NCI-H510A (cell line): ENCODE measurements around the gene OAF.

Source experiments
- DNase-seq: peaks from one replicate; lab custom pipeline; 2025; lab: John Stamatoyannopoulos, UW

Gene OAF

DNA sequence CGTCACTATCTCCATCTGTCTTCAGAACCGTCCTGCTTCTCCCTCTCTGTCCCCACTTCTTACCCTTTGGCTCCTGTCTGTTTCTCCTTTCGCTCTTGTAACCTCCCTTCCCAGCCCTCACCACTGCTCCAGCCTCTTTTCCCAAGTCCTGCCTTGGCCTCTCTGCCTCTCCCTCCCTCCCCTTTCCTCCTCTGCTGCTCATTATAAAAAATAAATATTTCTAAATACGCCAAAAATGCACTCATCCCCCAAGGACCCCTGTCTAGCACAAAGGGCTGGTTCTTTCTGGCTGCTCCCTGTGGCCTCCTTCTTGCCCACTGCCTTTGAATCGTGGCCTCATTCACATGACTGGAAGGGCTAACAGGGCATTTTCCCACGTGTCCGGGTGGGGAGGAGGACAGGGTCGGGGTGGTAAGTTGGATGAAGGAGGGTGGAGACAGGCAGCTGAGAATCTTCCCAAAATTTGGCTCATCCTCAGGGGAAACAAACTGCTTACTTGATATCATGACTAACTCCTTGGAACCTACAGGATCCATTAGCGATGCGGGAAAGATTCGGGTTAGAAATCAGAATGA, 26.4 kb upstream of the OAF start:
- DNase-seq: no peak

DNA sequence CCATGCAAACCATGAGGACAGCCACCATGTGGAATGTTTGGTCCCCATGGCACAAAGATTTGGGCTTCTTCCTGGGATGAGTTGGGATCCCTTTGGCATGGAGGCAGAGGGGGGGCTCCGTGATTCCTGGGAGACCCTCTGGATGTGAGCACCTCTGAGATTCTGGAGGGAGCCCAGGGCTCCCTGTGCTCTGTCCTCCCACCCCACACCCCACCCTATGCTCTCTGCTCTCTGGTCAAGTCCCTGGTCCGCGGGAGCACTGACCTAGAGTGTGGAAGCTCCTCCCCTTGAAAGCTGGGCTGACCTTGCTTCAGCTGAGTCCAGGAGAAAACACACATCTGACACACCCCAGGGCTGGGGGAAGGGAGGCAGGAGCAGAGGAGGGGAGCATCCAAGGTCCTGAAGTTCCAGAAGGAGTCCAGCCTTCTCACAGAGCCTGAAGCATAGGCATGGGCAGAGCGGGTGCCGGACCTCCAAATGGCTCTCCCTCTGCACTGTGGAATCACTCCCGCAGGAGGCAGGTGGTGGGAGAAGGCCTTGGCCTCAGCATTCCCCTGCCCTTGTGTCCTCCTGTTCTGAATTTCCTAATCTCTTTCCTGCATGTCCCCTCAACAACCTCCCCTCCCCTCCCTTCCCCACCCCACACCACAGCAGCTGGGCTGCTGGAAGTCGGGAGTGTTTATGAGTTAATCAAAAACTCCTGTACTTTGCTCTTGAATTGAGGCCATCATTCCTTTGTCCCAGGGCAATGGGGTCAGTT, 25.7 kb upstream of the OAF start:
- DNase-seq: no peak

DNA sequence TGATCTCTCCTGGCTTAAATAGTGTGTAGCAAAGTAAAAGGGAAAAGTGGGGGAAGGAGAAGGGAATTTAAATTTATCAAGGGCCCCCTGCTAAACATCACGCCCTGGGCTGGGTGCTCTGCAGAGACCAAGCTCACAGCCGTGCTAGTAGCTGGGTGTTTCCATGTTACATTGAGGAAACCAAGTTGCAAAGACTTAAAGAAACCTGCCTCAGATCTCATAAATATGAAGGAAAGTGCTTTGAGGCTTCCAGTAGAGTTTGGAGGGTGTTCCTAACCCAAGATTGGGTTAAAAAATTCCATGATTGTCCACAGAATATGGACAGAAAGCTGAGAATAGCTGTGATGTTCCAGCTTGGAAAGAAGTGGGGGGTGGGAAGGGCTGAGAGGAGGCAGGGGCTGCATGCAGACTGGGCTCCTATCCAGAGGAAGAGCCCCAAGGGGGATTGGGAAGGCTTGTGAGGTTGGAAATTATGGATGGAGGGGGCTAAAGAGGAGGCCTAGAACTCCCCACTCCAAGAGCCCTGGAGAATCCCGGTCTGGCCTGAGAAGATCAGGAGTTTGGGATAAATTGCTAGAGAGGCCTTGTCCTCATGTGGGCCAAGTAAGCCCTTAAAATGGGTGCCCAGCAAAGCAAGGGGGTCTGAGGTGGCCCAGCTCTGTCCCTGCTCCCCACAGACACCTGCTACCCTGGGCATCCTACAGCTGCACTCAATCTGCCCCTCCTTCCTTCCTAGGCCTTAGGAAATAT, 25.0 kb upstream of the OAF start:
- DNase-seq: no peak

DNA sequence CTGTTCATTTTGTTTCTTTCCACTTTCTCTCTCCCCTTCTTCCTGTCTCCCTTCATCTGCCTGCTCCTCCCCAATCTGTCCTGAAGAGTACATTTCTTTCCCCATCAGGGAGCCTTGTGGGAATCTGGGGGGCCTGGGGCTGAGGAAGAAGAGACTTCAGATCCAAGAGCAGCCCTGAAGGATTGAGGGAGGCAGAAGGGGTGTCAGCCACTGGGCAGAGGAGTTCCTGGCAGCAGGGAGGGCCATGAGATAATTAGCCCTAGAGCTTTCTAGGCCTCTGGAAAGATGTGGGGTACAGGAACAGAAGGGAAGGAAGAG, 24.4 kb upstream of the OAF start:
- no peak for DNase-seq

DNA sequence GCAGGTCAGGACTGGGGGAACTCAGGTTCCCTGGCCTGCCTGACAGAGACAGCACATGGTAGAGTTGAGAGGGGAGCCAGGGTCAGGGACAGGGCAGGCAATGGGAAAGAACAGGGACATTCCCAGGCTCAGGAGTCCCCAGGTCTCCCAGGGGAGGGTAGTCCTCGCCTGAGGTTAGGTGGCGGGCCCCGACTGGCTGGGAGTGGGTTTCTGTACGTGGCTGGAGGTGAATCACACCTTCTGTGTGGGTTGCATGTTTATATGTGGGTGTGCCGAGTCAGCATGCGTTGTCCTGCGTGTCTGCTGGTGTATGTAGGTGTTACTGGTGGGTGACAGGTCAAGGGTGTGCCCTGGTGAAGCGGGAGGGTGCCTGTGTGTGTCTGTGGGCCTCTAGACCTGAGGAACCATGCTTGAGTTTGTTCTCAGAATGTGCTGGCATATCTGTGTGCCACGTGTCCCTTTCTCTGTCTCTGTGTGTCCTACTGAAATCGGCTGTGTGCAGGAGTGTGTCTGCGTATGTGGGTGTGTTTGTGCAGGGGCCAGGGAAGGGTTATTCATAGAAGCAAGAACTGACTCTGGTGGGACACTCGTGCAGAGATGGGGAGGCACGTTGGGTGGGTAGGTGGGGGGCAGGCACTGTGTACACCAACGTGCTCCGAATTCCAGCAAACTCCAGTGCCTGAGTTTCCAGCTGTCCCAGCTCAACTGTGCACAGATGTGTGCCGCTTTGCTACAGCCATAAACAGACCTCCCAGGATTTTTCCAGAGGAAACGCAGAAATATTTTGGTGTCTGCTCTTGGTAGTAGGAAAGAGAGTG, 23.8 kb upstream of the OAF start:
- DNase-seq: no peak

DNA sequence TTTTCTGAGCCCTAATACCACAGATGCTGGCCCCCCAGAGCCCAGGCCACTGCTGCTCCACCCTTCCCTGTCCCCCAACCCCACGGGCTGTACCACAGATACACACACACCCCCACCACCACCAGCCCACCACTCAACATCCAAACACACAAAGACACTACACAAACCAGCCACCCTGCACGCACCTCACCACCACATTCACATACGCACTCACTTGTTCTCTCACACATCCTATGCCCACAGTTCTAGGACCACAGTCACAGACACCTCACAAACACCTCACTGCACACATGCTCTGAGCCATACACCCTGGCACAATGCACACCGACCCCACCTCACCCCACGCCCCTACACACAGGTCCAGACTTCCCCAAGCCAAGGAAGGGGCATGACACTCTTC, 22.5 kb upstream of the OAF start:
- no peak for DNase-seq

DNA sequence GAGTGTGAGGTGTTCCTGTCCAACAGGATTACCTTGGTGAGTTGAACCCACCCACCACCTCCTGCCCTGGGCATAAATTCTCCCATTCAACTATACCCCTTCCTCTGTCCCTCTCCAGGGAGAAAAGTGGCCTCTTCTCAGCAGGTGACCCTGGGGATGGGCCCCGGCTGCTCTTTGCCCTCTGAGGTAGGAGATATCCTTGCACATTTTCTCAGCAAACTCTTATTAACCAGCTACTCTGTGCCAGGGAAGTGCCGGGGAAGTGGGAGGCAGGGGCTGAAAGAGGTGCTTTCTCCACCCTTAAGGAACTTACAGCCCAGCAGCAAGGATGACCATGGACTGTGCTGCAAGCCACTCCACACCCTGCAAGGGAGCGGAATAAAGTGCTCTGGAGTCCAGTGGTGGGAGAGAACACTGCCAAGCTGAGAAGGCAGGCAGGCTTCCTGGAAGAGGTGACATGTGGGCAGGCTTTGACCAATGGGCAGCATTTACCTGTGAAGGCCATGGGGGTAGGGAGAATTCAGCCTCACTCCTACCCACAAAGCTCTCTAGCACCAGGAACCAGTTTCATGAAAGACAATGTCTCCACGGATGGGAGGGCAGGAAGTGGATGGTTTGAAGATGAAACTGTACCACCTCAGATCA, 21.9 kb upstream of the OAF start:
- DNase-seq: no peak

DNA sequence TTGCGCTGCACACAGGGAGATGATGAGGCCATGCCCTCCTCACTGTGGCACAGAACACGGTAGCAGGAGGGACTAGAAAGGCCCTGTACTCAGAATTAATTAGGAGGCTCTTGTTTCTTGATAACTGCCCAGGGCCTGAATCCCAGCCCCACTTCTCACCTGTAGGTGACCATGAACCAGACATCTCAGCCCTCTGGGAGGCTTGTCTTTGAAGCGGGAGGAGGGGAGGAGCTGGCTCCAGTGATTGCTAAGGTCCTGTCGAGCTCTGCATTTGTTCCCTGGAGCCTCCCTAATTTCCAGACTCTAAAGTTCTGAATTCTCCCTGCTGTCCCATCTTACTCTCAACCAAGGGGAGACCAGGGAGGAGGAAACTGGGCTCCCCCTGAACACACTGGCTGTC, 19.8 kb upstream of the OAF start:
- DNase-seq: no peak

DNA sequence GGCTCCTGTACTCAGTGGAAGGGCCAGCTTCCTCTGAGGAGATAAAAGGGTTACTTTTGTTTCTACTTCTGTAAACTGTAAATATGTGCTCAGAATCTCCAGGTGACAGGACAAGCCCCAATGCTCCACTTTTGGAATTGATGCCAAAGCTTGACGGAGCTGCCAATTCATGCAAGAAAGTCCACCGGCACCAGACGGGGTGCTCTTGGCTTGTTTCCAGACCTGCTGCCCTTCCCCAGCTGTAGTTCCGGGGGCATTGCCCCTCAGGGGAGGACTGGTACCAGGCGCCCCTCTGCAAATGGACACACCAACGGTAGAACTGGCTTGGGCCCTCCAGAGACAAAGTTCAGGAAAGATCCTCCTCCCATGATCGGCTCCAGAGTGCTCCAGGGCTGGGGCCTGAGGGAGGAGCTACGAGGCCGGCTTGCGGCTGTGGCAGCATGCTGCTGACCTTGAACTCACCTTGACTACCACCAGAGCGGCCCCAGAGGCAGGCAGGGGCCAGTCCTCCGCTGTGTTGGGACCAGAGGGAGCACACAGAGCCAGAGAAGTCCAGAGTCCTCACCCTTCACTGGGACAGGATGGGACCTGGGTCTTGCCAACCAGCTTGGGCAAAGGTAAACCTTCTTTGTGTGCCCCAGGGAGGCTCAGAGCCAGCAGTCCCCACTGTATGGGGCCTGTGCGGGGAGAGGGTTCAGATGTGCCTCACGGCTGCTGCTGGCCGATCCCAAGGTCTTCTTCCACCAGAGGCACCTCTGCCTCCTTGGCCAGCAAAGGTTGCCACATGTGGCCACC, 17.8 kb upstream of the OAF start:
- no peak for DNase-seq

DNA sequence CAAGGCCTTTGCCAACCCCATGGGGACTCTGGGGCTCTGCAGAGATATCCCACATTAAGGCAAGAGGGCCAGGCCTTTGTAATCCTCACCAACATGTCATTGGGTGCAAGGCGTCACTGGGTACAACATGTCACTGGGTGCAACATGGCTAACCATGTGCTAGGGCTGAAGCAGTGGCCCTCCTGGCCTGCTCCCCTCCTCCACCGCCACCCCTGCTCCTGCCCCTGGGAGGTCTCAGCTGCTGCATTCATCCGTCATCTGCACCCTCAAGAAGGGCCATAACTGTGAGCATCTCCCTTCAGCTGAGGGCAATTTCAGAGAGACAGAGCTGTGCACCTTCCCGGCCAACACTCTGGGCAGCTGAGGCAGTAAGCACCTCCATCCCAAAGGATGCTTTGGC, 16.7 kb upstream of the OAF start:
- DNase-seq: no peak

DNA sequence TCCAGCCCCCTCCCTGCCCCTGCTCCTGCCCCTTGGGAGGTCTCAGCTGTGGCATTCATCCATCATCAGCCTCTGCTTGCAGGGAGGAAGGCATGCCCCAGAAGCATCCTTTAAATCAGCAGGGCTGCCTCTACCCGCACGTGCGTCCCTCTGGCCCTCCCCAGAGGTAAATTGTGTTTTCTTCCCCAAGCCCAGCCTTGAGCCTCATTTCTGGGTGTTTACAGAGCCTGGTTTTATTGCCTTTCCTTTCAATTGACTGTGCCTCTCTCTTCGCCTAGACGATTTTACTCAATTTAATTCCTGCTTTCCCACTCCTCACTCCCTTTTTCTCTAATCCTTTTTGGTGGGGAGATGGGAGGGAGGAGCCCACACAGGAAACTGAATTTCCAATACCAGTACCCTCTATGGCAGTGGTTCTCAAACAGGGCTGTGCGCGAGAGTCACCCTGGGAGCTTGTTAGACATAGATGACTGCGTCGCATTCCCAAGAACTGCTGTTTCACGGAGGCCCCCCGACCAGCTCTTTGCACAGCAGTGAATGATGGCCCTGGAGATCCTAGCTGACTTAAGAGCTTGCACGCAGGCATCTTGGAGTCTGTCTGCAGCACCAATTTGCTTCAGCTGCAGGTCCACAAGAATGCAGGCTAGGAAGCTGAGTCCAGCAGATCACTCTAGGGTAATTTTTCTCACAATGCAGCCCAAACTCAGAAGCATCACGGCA, 15.1 kb upstream of the OAF start:
- DNase-seq: no peak

DNA sequence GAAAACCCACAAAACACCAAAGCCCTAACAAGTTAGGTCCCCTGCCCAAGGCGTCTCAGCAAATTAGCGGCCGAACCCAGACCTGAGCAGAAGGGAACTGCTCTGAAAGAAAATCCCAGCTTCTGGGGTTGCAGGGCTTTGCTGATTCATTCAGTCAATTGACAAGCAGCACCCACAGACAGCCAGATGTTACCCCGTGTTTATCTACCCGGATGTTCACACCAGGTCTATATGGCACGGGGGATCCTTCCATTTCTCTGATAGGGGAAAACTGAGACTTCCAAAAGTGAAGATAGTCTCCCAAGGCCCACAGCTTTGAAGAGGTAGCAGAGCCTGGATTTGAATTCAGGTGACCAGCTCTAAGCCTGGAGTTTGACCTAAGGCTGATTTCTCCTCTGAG, 14.0 kb upstream of the OAF start:
- no peak for DNase-seq

DNA sequence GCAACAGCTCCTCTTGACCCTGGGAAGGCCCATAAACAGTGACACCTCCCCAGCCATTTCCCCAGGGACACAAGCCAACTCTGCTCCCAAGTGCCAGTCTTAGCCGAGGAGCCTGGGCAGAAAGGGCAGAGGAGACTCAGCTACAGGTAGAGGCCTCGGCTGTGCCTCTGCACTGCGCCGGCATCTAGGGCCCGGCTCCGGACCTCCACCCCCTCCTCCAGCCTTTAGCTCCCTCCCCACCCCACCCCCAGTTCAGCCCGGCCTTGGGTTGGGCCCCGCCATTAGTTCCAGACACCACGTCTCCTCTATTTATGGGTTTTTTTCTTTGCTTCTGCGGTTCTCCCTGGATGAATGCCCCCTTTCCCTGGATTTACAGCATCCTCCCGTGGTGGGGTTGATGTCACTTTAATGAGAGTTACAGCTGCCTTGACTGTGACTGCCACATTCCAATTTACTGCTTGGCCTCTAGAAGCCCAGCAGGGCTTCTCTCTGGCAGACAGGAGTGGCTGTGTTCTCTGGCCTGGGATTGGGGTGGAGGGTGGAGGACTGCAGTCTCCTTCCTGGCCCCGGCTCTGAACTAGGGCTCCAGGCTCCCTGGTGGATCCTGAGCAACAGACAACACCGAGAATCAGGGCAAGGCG, 13.5 kb upstream of the OAF start:
- DNase-seq: no peak

DNA sequence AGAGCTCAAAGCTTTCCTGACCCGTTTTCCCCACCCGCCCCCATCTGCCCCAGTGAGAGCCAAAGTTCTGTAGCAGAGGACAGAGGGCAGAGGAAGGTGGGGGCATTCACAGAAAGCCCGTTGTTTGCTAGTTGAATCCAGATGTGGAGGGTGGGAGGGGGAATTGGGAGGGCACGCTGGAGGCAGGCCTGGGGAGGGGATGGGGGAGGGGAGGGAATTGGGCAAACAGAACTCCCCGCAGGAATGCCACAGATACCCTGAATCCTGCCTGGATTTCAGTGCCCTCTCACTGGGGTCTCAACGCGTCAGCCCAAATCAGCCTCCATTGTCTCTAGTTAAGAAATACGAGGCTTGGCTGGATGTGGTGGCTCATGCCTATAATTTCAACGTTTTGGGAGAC, 12.9 kb upstream of the OAF start:
- DNase-seq: no peak

DNA sequence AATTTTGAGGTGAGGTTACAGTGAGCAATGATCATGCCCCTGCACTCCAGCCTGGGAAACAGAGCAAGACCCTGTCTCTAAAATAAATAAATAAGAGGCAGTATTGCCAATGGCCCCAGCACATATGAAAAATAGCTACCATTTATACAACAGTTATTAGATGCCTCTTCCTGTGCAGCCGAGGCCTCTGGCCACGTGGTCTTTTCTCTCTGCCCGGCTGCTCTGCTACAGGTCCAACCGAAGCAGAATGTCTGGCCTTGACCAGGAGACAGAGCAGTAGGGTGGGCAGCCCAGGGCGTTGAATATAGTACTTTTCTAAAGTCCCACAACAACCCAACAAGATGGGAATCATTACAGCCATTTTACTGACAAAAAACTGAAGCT, 12.4 kb upstream of the OAF start:
- DNase-seq: no peak

DNA sequence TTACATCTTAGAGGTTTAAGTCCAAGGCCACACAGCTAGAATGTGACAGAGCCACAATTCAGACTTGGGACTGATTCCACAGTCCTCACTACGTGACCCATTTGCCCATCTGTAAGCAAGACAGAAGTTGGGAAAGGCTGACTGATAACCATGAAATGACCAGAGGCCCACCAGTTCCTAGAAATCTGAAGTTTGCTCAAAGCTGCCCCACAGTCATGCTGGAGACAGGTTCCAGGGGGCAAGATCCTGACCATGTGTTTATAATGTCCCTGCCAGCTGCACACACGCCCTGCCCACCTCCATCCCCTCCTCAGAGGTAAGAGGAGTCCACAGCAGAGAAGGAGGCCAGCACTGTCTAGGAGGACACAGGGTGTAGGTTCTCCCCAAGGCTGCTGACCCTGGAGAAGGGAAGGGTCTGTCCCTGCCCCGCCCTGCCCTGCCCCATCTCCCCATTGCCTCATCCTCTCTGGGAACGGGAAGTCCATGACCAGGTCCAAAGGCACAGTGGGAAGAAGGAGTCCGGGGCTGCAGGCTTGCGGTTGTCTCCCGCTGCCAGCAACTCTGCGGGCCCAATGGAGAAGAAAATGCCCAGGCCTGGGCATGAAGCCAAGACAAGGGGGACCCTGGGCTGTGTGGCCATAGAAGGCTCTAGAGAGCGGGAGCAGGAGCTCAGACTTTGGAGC, 11.9 kb upstream of the OAF start:
- DNase-seq: no peak

DNA sequence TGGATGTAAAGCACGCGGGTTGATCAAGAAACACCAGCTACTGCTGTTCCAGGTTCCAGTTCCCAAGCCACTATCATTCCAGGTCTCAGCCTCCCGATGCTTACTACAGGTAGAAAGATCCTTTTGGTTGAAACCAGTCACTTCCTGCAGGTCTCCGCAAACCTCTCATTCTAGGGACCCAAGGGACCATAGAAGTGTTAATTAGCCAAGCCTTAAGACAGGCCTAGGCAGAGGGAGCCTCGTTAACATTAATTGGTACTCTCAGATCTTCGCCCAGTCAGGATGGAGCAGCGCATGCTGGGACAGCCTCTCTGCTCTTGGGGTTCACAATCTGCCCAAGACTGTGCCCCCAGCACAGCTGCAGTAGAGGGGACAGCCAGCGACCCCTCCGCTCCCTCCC, 11.2 kb upstream of the OAF start:
- no peak for DNase-seq

DNA sequence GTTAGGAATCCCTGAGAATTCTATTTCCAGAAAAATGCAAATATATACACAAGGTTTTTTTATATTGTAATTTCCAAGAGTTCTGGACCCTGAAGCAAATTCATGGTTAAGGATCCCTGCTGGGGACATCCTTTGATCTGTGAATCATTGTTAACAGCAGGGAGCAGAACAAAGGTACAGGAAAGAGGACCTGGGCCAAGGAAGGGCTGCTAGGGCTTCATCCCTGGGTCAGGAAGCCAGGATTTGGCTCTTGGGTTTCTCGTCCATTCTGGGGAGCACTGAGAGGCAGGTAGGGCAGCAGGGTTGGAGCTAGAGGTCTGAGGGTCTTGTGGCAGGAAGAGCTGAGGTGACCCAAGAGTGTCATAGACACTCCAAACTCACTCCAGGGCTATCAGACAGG, 10.2 kb upstream of the OAF start:
- DNase-seq: no peak

DNA sequence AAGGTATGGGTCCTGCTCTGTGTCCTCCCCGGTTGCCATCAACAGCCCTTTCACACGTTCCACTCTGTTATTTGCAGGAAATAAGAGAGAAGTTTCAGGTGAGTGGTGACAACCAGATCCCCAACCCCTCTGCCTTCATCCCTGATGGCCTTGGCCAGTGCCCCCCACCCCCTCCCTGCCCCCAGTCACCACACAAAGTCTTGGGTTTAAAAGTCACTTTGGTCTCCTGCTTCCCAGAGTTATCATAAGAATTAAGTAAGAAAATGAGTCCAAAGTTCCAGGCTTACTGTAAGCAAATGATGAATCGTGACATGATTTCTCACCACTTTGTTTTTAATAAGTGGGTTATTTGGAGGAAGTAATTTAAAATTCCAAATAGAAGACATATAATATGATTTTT, 9.2 kb upstream of the OAF start:
- no peak for DNase-seq

DNA sequence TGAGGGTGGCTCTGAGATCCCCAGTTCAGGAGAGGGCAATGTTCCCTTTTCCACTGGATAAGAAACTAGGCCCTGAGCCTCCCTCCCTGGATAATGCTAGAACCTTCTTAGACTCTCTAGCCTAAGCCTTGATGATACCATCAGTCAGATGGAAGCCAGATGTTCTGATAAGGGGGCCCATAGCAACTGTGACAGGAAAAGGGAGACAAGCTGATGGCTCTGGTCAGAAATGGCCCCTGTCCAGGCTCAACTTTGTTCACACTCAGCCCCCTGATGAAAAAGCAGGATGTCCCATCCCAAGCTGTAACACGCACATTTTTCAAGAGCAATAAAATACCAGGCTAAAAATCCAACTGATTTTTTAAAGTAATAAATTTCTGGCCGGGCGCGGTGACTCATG, 7.2 kb upstream of the OAF start:
- DNase-seq: no peak
